ENCODE measurements around the gene CHD1L.
"Not testable (repeated sequence)": the region's sequence is repeated elsewhere in the genome, so short reads cannot be mapped to it uniquely, and the experiment has no call there.

Gene CHD1L

GRCh38 chr1:147231032-147231431 lies 11.5 kb upstream of the CHD1L start:
- not testable (repeated sequence) for DNase-seq (ENCODE audit: low read depth in 1 of 2, low spot score in 1 of 2)

GRCh38 chr1:147233903-147234302 lies 8.6 kb upstream of the CHD1L start:
- not testable (repeated sequence) for DNase-seq (ENCODE audit: low read depth in 1 of 2, low spot score in 1 of 2)

DNA sequence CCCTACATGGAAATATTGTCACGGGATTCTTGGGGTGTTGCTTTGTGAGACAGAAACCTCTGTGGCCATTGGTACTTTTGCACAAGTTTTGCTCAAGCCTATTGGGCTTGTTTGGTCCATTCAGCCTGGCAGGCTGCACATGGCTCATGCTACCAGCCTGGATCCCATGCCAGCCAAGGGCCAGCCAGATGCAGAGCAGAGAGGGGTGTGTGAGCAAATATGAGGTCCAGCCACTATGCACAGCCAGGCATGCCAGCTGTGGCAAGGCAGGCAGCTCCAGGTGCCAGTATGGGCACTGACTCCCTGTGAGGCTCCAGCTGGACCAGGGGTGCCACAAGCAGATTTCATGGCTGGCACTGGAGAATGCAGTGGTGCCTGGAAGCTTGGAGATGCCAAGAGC lies 6.7 kb upstream of the CHD1L start:
- DNase-seq (ENCODE audit: low read depth in 1 of 2, low spot score in 1 of 2) = no peak

DNA sequence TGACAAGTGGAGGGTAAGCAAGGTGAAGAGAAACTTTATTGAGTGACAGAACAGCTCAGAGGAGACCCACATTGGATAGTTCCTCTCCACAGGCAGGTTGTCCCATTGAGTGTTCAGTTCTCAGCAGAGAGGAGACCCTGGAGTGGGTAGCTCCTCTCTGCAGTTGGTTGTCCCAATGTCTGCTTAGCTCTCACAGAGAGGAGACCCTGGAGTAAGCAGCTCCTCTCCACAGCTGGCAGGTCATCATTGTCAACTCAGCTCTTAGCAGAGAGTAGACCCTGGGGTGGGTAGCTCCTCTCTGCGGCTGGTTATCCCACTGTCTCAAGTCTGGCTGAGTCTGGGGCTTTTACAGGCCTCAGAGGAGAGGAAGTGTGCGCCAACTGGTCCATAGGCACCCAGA lies 6.0 kb upstream of the CHD1L start:
- DNase-seq (ENCODE audit: low read depth in 1 of 2, low spot score in 1 of 2) = no peak

GRCh38 chr1:147236959-147237791 lies 5.3 kb upstream of the CHD1L start:
- DNase-seq (ENCODE audit: low read depth in 1 of 2, low spot score in 1 of 2) = no peak

GRCh38 chr1:147238053-147238902 lies 4.2 kb upstream of the CHD1L start:
- DNase-seq (ENCODE audit: low read depth in 1 of 2, low spot score in 1 of 2) = no peak

- no peak for DNase-seq (ENCODE audit: low read depth in 1 of 2, low spot score in 1 of 2)
Observed at GRCh38 chr1:147238925-147239820, 3.3 kb upstream of the CHD1L start.

DNA sequence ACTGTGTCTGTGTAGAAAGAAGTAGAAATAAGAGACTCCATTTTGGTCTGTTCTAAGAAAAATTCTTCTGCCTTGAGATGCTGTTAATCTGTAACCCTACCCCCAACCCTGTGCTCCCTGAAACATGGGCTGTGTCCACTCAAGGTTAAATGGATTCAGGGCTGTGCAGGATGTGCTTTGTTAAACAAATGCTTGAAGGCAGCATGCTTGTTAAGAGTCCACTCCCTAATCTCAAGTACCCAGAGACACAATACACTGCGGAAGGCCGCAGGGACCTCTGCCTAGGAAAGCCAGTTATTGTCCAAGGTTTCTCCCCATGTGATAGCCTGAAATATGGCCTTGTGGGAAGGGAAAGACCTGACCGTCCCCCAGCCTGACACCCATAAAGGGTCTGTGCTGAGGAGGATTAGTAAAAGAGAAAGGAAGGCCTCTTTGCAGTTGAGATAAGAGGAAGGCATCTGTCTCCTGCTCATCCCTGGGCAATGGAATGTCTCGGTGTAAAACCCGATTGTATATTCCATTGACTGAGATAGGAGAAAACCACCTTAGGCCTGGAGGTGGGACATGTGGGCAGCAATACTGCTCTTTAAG lies 2.3 kb upstream of the CHD1L start:
- DNase-seq (ENCODE audit: low read depth in 1 of 2, low spot score in 1 of 2) = not testable (repeated sequence)

GRCh38 chr1:147241934-147242448 lies 493 bp upstream of the CHD1L start:
- DNase-seq (ENCODE audit: low read depth in 1 of 2, low spot score in 1 of 2) = no peak

GRCh38 chr1:147243228-147243685 lies 773 bp downstream of the CHD1L start:
- peak in 1 of 2 donors; percentile 1 for DNase-seq (ENCODE audit: low read depth in 1 of 2, low spot score in 1 of 2)

GRCh38 chr1:147243841-147244240 lies 1.4 kb downstream of the CHD1L start:
- DNase-seq (ENCODE audit: low read depth in 1 of 2, low spot score in 1 of 2) = no peak

- DNase-seq (ENCODE audit: low read depth in 1 of 2, low spot score in 1 of 2) = no peak
Observed at GRCh38 chr1:147245129-147245528, 2.6 kb downstream of the CHD1L start.

- DNase-seq (ENCODE audit: low read depth in 1 of 2, low spot score in 1 of 2) = no peak
Observed at GRCh38 chr1:147245586-147246021, 3.1 kb downstream of the CHD1L start.

GRCh38 chr1:147246044-147246690 lies 3.7 kb downstream of the CHD1L start:
- no peak for DNase-seq (ENCODE audit: low read depth in 1 of 2, low spot score in 1 of 2)

DNA sequence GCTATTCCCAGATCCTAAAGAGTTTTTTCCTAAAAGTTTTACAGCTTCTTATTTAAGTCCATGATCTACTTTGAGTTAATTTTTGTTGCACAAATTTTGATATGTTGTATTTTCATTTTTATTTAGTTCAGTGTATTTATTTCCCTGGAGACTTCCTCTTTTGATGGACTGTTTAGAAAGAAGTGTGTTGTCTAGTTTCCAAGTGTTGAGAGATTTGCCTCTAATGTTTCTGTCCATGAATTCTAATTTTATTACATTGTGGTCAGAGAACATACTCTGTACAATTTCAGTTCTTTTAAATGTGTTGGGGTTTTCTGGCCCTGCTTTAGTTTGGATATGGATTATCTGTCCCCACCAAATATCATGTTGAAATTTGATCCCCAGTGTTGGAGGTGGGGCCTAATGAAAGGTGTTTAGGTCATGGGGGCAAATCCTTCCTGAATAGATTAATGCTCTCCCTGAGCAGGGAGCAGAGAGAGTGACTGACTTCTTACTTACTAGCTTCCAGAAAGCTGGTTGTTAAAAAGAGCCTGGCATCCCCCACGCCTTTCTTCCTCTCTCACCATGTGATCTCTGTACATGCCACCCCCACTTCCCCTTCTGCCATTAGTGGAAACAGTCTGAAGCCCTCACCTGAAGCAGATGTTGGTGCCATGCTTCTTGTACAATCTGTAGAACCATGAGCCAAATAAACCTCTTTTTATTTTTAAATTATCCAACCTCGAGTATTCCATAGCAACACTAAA lies 4.6 kb downstream of the CHD1L start:
- no peak for DNase-seq (ENCODE audit: low read depth in 1 of 2, low spot score in 1 of 2)

GRCh38 chr1:147247656-147248238 lies 5.3 kb downstream of the CHD1L start:
- DNase-seq (ENCODE audit: low read depth in 1 of 2, low spot score in 1 of 2) = no peak

DNA sequence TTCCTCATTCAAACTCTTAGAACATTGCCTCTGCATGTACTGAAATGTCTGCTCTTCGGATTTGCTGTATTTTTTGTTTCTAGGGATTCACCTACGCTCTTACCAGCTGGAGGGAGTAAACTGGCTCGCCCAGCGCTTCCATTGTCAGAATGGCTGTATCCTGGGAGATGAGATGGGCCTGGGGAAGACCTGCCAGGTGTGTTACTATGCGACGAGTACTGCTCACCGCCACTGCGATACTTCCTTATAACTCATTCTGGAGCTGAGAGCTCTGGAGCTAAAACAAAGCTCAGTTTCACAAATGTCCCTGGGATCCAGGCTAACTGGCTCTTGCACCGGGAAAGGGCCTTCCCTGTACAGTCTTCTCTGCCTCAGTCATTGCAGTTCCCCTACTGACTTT lies 10.1 kb downstream of the CHD1L start:
- DNase-seq (ENCODE audit: low read depth in 1 of 2, low spot score in 1 of 2) = no peak

- DNase-seq (ENCODE audit: low read depth in 1 of 2, low spot score in 1 of 2) = no peak
Observed at GRCh38 chr1:147260956-147261355, 18.5 kb downstream of the CHD1L start.

Data from activated T-helper 1 cell treated with anti-CD3 and anti-CD28 coated beads, Interleukin-2, amount 50 U/mL, for 16 hours (primary cell).